Lower leg skin (tissue), 3 donors: ENCODE results near the gene LDLRAD3.

Experiments used
- POLR2A ChIP-seq, 2 donors: fragments of 450-650 bp; IDR thresholded peaks; one replicate each; pipeline ENCODE4 v1.6.1; 2016 to 2017; ENCODE audit warnings: antibody characterized with exemption in 2 of 2, mild to moderate bottlenecking in 1 of 2, moderate library complexity in 1 of 2
- TF ChIP-seq, protein P1 (sequence below), 3 donors: fragments of 450-650 bp; IDR thresholded peaks; one replicate each; pipeline ENCODE4 v1.5.1; 2016; ENCODE audit warnings: antibody characterized with exemption in 3 of 3, mild to moderate bottlenecking in 3 of 3, moderate library complexity in 2 of 3

DNA sequence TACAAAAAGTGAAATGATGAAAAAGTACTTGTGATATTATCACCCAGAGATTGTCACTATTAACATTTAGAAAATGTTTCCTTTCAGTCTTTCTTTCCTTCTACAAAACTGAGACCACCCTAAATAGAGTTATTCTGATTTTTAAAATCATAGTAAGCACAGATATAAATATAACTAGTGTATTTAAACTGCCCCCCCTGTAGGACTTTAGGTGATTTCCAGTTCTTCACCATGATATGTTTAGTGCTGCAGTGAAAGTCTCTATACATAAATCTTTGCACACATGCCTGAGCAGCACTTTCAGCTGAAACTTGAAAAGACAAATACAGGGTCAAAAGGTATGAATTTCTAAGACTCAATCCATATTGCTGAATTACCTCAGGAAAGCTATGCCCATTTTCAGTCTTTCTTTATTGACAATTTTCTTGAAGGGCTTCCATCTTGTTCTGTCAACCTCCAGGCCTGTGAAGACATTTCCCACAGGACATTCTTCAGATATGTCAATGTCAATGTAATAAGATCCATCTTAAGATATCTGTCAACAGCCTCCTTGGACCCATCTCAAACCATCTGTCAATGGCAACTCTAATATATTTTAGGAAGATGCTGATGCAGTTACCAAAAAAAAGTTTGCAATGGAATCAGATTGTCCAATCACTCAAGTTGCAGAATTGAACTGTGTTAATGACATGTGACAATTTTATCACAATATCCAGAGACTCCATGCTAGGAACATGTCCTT, 30.8 kb upstream of the LDLRAD3 start:
- no peak for TF ChIP-seq POLR2A (IDR thresholded peaks at IDR 0.05)
- TF ChIP-seq, protein P1, sequence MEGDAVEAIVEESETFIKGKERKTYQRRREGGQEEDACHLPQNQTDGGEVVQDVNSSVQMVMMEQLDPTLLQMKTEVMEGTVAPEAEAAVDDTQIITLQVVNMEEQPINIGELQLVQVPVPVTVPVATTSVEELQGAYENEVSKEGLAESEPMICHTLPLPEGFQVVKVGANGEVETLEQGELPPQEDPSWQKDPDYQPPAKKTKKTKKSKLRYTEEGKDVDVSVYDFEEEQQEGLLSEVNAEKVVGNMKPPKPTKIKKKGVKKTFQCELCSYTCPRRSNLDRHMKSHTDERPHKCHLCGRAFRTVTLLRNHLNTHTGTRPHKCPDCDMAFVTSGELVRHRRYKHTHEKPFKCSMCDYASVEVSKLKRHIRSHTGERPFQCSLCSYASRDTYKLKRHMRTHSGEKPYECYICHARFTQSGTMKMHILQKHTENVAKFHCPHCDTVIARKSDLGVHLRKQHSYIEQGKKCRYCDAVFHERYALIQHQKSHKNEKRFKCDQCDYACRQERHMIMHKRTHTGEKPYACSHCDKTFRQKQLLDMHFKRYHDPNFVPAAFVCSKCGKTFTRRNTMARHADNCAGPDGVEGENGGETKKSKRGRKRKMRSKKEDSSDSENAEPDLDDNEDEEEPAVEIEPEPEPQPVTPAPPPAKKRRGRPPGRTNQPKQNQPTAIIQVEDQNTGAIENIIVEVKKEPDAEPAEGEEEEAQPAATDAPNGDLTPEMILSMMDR (IDR thresholded peaks at IDR 0.05) = no peak
